HG02885 (cell line): ENCODE data around the gene CCDC57.
"Not testable (repeated sequence)": the region's sequence is repeated elsewhere in the genome, so short reads cannot be mapped to it uniquely, and the experiment has no call there.

Experiments used
- ATAC-seq: cut with Tn5 transposase; IDR thresholded peaks from one replicate; pipeline ENCODE4 v1.9.1; 2021; ENCODE audit warnings: mild to moderate bottlenecking; ENCODE audit not compliant: unreplicated experiment, poor library complexity

Gene CCDC57

GRCh38 chr17:82226146-82226808 is 13.6 kb upstream of the CCDC57 start:
- no peak for ATAC-seq

- ATAC-seq: no peak
Observed at GRCh38 chr17:82225368-82226029, 12.9 kb upstream of the CCDC57 start.

GRCh38 chr17:82224666-82225065 is 12.0 kb upstream of the CCDC57 start:
- ATAC-seq: no peak

- no peak for ATAC-seq
Observed at GRCh38 chr17:82223517-82223916, 10.9 kb upstream of the CCDC57 start.

GRCh38 chr17:82222816-82223215 is 10.2 kb upstream of the CCDC57 start:
- ATAC-seq: no peak

GRCh38 chr17:82221341-82221902 is 8.8 kb upstream of the CCDC57 start:
- no peak for ATAC-seq

GRCh38 chr17:82219753-82220709 is 7.4 kb upstream of the CCDC57 start:
- no peak for ATAC-seq

- no peak for ATAC-seq
Observed at GRCh38 chr17:82219083-82219482, 6.4 kb upstream of the CCDC57 start.

GRCh38 chr17:82218349-82219075 is 5.9 kb upstream of the CCDC57 start:
- ATAC-seq: no peak

- no peak for ATAC-seq
Observed at GRCh38 chr17:82217530-82218204, 5.0 kb upstream of the CCDC57 start.

- no peak for ATAC-seq
Observed at GRCh38 chr17:82217120-82217529, 4.5 kb upstream of the CCDC57 start.

- no peak for ATAC-seq
Observed at GRCh38 chr17:82216301-82217119, 3.9 kb upstream of the CCDC57 start.

GRCh38 chr17:82215972-82216300 is 3.3 kb upstream of the CCDC57 start:
- no peak for ATAC-seq

- ATAC-seq: no peak
Observed at GRCh38 chr17:82215095-82215971, 2.7 kb upstream of the CCDC57 start.

- ATAC-seq: no peak
Observed at GRCh38 chr17:82214012-82214628, 1.5 kb upstream of the CCDC57 start.

- peak; percentile 29 for ATAC-seq
Observed at GRCh38 chr17:82213251-82214011, 789 bp upstream of the CCDC57 start.

- not testable (repeated sequence) for ATAC-seq
Observed at GRCh38 chr17:82210655-82211054, 2.0 kb downstream of the CCDC57 start.
